Renal cortical epithelial cell (primary cell): ENCODE results near the gene SMTNL1. TPM values are rescaled to one million over a fixed set of nuclear protein-coding genes. Genes with fewer than 3 reads are reported as not detected.
"Not testable (repeated sequence)": the region's sequence is repeated elsewhere in the genome, so short reads cannot be mapped to it uniquely, and the experiment has no call there.

Source experiments
- DNase-seq: peaks from one replicate; pipeline ENCODE4 v3.0.0-alpha.2; 2011; ENCODE audit warnings: low read depth
- total RNA-seq: library from RNA; depleted of rRNA; stranded (reverse); fragments of >200 nt; gene quantifications from 2 replicates; pipeline ENCODE4 v1.2.3, GENCODE V29; 2014

SMTNL1 gene
- total RNA-seq, 1 donor from 2014 or later = not detected

- DNase-seq = no peak
Observed at GRCh38 chr11:57511741-57512430, 25.5 kb upstream of the SMTNL1 start.

- no peak for DNase-seq
Observed at GRCh38 chr11:57512646-57513451, 24.5 kb upstream of the SMTNL1 start.

- DNase-seq = no peak
Observed at GRCh38 chr11:57513452-57513795, 24.0 kb upstream of the SMTNL1 start.

GRCh38 chr11:57513911-57514537 is 23.4 kb upstream of the SMTNL1 start:
- DNase-seq = no peak

- DNase-seq = no peak
Observed at GRCh38 chr11:57514538-57515331, 22.7 kb upstream of the SMTNL1 start.

GRCh38 chr11:57515332-57516060 is 21.9 kb upstream of the SMTNL1 start, which contains the start of gene SLC43A1:
TSS of gene SLC43A1 (minus strand) at chr11:57515702. CDS start at chr11:57514111, 1,591 bp downstream.
- peak; percentile 14 for DNase-seq

GRCh38 chr11:57516061-57516443 is 21.3 kb upstream of the SMTNL1 start:
- DNase-seq = no peak

GRCh38 chr11:57521116-57521515 is 16.3 kb upstream of the SMTNL1 start:
- no peak for DNase-seq

GRCh38 chr11:57523419-57523818 is 14.0 kb upstream of the SMTNL1 start:
- no peak for DNase-seq

- peak; percentile 42 for DNase-seq
Observed at GRCh38 chr11:57527056-57527631, 10.3 kb upstream of the SMTNL1 start.

GRCh38 chr11:57529012-57529411 is 8.4 kb upstream of the SMTNL1 start:
- DNase-seq = no peak

- DNase-seq = no peak
Observed at GRCh38 chr11:57530215-57530595, 7.2 kb upstream of the SMTNL1 start.

- peak; percentile 97 for DNase-seq
Observed at GRCh38 chr11:57530596-57531507, 6.5 kb upstream of the SMTNL1 start, which contains the start of gene TIMM10. TSS of gene TIMM10 (minus strand) at chr11:57530754. CDS start at chr11:57530189, 565 bp downstream.

- not testable (repeated sequence) for DNase-seq
Observed at GRCh38 chr11:57534449-57534848, 2.9 kb upstream of the SMTNL1 start.

- peak; percentile 2 for DNase-seq
Observed at GRCh38 chr11:57539342-57539741, 1.9 kb downstream of the SMTNL1 start.

GRCh38 chr11:57541169-57541568 is 3.8 kb downstream of the SMTNL1 start:
- no peak for DNase-seq

- DNase-seq = no peak
Observed at GRCh38 chr11:57542582-57542981, 5.2 kb downstream of the SMTNL1 start.

- DNase-seq = no peak
Observed at GRCh38 chr11:57543593-57543992, 6.2 kb downstream of the SMTNL1 start.

- DNase-seq = no peak
Observed at GRCh38 chr11:57544566-57544965, 7.2 kb downstream of the SMTNL1 start.

- DNase-seq = no peak
Observed at GRCh38 chr11:57545883-57546282, 8.5 kb downstream of the SMTNL1 start.
